Measurements from ENCODE around the gene CCDC92. TPM values are rescaled to one million over a fixed set of nuclear protein-coding genes. Genes with fewer than 3 reads are reported as not detected.

CCDC92 gene
- total RNA-seq, 1 experiment from 2014 or later = 0.63 TPM

- DNase-seq (ENCODE audit: low read depth) = no peak
Observed at GRCh38 chr12:124002021-124002644, 29.5 kb upstream of the CCDC92 start.

GRCh38 chr12:124001343-124001742 is 28.7 kb upstream of the CCDC92 start:
- DNase-seq (ENCODE audit: low read depth) = no peak

GRCh38 chr12:124000111-124000510 is 27.5 kb upstream of the CCDC92 start:
- no peak for DNase-seq (ENCODE audit: low read depth)

- no peak for DNase-seq (ENCODE audit: low read depth)
Observed at GRCh38 chr12:123998991-123999359, 26.3 kb upstream of the CCDC92 start.

- no peak for DNase-seq (ENCODE audit: low read depth)
Observed at GRCh38 chr12:123998344-123998990, 25.8 kb upstream of the CCDC92 start.

GRCh38 chr12:123997908-123998307 is 25.3 kb upstream of the CCDC92 start:
- no peak for DNase-seq (ENCODE audit: low read depth)

- no peak for DNase-seq (ENCODE audit: low read depth)
Observed at GRCh38 chr12:123997033-123997822, 24.6 kb upstream of the CCDC92 start.

- DNase-seq (ENCODE audit: low read depth) = no peak
Observed at GRCh38 chr12:123996581-123996980, 23.9 kb upstream of the CCDC92 start.

GRCh38 chr12:123995023-123995748 is 22.6 kb upstream of the CCDC92 start:
- DNase-seq (ENCODE audit: low read depth) = peak; percentile 84

GRCh38 chr12:123992118-123992825 is 19.6 kb upstream of the CCDC92 start:
- DNase-seq (ENCODE audit: low read depth) = no peak

GRCh38 chr12:123991372-123991951 is 18.8 kb upstream of the CCDC92 start:
- DNase-seq (ENCODE audit: low read depth) = no peak

GRCh38 chr12:123990511-123990910 is 17.9 kb upstream of the CCDC92 start:
- no peak for DNase-seq (ENCODE audit: low read depth)

GRCh38 chr12:123989753-123990152 is 17.1 kb upstream of the CCDC92 start:
- no peak for DNase-seq (ENCODE audit: low read depth)

- no peak for DNase-seq (ENCODE audit: low read depth)
Observed at GRCh38 chr12:123989168-123989567, 16.5 kb upstream of the CCDC92 start.

- DNase-seq (ENCODE audit: low read depth) = no peak
Observed at GRCh38 chr12:123987022-123987421, 14.4 kb upstream of the CCDC92 start.

- no peak for DNase-seq (ENCODE audit: low read depth)
Observed at GRCh38 chr12:123986374-123986965, 13.8 kb upstream of the CCDC92 start.

GRCh38 chr12:123984903-123985302 is 12.3 kb upstream of the CCDC92 start:
- no peak for DNase-seq (ENCODE audit: low read depth)

- peak; percentile 37 for DNase-seq (ENCODE audit: low read depth)
Observed at GRCh38 chr12:123983822-123984485, 11.3 kb upstream of the CCDC92 start.

- no peak for DNase-seq (ENCODE audit: low read depth)
Observed at GRCh38 chr12:123982269-123982668, 9.6 kb upstream of the CCDC92 start.

- DNase-seq (ENCODE audit: low read depth) = no peak
Observed at GRCh38 chr12:123979566-123979965, 6.9 kb upstream of the CCDC92 start.
